Stomach (tissue), 9 donors: ENCODE measurements around the gene CBL. TPM values are rescaled to one million over a fixed set of nuclear protein-coding genes. Genes with fewer than 3 reads are reported as not detected.
"Not testable (repeated sequence)": the region's sequence is repeated elsewhere in the genome, so short reads cannot be mapped to it uniquely, and the experiment has no call there.

Source experiments
- DNase-seq, 2 donors: peaks; one replicate each; pipeline versions ENCODE4 v3.0.0 to v3.0.0-alpha.2; 2013 to 2019
- H3K27ac ChIP-seq, 5 donors: fragments of 200-600 bp in 4 of 5; sonication (generic) in 4 of 5; one replicate each; pipeline ENCODE4 v1.5.1; 2013 to 2019; ENCODE audit warnings: mild to moderate bottlenecking in 1 of 5, moderate library complexity in 1 of 5
- H3K27me3 ChIP-seq, 3 donors: fragments of 200-600 bp; sonication (generic); one replicate each; pipeline ENCODE4 v1.5.1; 2017 to 2019; ENCODE audit warnings: mixed run types in 1 of 3
- H3K36me3 ChIP-seq, 4 donors: fragments of 200-600 bp; sonication (generic); 1 replicate in 3 of 4; 2 replicates in 1 of 4; pipeline ENCODE4 v1.5.1; 2016 to 2019
- H3K4me1 ChIP-seq, 4 donors: fragments of 200-600 bp; sonication (generic); one replicate each; pipeline ENCODE4 v1.5.1; 2016 to 2019
- H3K4me3 ChIP-seq, 4 donors: fragments of 200-600 bp; sonication (generic) in 3 of 4; one replicate each; pipeline ENCODE4 v1.5.1; 2016 to 2019; ENCODE audit warnings: mild to moderate bottlenecking in 1 of 4
- H3K9me3 ChIP-seq, 4 donors: fragments of 200-600 bp; sonication (generic); one replicate each; pipeline ENCODE4 v1.5.1; 2016 to 2019
- EP300 ChIP-seq: sonication (generic); formaldehyde crosslinking; IDR thresholded peaks from one replicate; pipeline ENCODE4 v1.6.1; 2017; ENCODE audit warnings: antibody characterized with exemption
- POLR2A ChIP-seq, 4 donors: fragments of 450-650 bp; IDR thresholded peaks; one replicate each; pipeline ENCODE4 v1.6.1; 2016; ENCODE audit warnings: antibody characterized with exemption in 4 of 4, control low read depth in 2 of 4, mild to moderate bottlenecking in 1 of 4, moderate library complexity in 1 of 4
- POLR2AphosphoS5 ChIP-seq, 3 donors: sonication (generic); formaldehyde crosslinking; IDR thresholded peaks; one replicate each; pipeline ENCODE4 v1.6.1; 2016; ENCODE audit warnings: antibody characterized with exemption in 3 of 3
- WGBS, 5 donors: extraction: QIAGEN DNeasy Blood & Tissue Kit in 3 of 5; methylation state at CpG; one replicate each; pipeline versions ENCODE4 v1.1.5 to v1.1.7; 2013 to 2018; 5-methylcytosine and 5-hydroxymethylcytosine counted together
- intact Hi-C: fragments of 100-400 bp; cut with DNase I; formaldehyde crosslinking; loops from one replicate; pipeline ENCODE4 v1.15.1; 2023; ENCODE audit warnings: low total_unique reads
- polyA plus RNA-seq, 3 donors: library from polyadenylated mRNA; stranded (reverse); fragments of 200-250 nt; gene quantifications; one replicate each; pipeline ENCODE4 v1.2.3, GENCODE V29; 2013
- total RNA-seq, 5 donors: library from RNA; depleted of rRNA; stranded (reverse); fragments of >200 nt; gene quantifications; one replicate each; pipeline versions ENCODE4 v1.1.0 to v1.2.3, GENCODE V29; 2014 to 2016
- TF ChIP-seq, protein P1 (sequence below), 7 experiments: fragments of 450-650 bp in 4 of 7; fragments of 200-600 bp in 3 of 7; sonication (generic) in 3 of 7; IDR thresholded peaks; one replicate each; pipeline ENCODE4 v1.5.1; 2016 to 2019; ENCODE audit warnings: antibody characterized with exemption in 7 of 7, control low read depth in 2 of 7, mild to moderate bottlenecking in 1 of 7
- donor health status: healthy with polysubstance abuse.
- donor health status: Bipolar disorder and iron deficiency.
- donor health status: healthy.

CBL gene
- total and polyA plus RNA-seq, 8 donors, result 1.4 to 13.8 (median 7.9) TPM

DNA sequence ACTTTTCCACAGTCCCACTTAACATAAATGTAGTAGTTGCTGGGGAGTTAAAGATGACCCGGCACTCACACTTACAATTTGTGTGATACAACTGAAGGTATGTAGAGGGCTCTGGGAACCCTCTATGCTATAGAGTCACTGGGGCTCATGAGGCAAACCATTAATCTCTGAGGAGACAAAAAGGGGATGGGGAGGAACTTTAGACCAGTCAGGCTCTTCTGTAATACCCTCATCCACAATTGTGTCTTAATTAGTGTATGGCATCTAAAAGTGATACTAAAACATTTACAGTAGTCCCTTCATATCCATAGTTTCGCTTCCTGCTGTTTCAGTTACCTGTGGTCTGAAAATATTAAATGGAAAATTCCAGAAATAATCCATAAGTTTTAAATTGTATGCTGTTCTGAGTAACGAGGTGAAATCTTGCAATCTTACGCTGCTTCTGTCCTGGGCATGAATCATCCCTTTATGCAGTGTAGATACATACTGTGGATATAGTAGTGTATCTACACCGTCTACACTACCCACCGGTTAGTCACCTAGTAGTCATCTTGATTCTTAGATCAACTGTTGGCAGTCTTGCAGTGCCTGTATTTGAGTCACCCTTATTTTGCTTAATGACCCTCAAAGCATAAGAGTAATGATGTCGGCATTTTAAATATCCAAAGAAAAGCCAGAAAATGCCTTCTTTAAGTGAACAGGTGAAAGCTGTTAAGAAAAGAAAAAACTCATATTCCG, 12.2 kb downstream of the CBL start:
- no peaks in the 10 kb centered on the region for H3K9me3 ChIP-seq
- H3K27me3 ChIP-seq, result no peaks in the 10 kb centered on the region
- intact Hi-C loops, result no loop called here
- no peak overlapping the region for H3K4me3 ChIP-seq
- 72 to 86% (median 80%) methylated on average over 8 of the region's 8 CpGs for WGBS, 5 donors
- no peak for TF ChIP-seq POLR2A (IDR thresholded peaks at IDR 0.05)
- TF ChIP-seq, protein P1, sequence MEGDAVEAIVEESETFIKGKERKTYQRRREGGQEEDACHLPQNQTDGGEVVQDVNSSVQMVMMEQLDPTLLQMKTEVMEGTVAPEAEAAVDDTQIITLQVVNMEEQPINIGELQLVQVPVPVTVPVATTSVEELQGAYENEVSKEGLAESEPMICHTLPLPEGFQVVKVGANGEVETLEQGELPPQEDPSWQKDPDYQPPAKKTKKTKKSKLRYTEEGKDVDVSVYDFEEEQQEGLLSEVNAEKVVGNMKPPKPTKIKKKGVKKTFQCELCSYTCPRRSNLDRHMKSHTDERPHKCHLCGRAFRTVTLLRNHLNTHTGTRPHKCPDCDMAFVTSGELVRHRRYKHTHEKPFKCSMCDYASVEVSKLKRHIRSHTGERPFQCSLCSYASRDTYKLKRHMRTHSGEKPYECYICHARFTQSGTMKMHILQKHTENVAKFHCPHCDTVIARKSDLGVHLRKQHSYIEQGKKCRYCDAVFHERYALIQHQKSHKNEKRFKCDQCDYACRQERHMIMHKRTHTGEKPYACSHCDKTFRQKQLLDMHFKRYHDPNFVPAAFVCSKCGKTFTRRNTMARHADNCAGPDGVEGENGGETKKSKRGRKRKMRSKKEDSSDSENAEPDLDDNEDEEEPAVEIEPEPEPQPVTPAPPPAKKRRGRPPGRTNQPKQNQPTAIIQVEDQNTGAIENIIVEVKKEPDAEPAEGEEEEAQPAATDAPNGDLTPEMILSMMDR (IDR thresholded peaks at IDR 0.05), result no peak
- TF ChIP-seq POLR2AphosphoS5 (IDR thresholded peaks at IDR 0.05), result peak in 1 of 3 donors; percentile 32
- H3K36me3 ChIP-seq, result no peaks in the 10 kb centered on the region
- peaks cover 7 to 68% (median 29%) of the 10 kb centered on the region in 4 donors for H3K4me1 ChIP-seq
- DNase-seq, result no peak
- H3K27ac ChIP-seq, result peak overlapping the region in 1 of 5 donors; percentile 19

DNA sequence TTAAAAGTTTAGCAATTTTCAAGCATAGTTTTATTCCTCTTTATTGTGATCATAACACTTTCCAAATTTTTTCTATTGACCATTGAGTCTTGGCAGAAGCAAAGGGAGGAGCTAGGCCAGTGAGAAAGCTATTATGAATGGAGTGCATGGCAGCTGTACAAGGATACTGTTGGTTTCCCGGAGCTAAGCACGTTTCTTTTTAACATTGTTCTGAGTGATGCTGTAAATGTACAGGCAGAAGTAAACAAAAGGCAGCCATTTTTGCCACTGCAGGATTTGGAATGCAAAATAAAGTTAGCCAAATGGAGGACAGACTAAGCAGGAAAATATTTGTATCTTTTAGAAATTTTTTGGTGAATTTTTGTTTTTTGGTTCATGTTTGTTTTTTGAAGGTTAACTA, 16.2 kb downstream of the CBL start:
- no peak overlapping the region for H3K4me3 ChIP-seq
- peaks cover 0 to 36% (median 12%) of the 10 kb centered on the region in 4 donors for H3K4me1 ChIP-seq
- H3K27ac ChIP-seq, result peak overlapping the region in 4 of 5 donors; percentile 13 to 52 (median 28)
- peak in 1 of 2 donors; percentile 82 for DNase-seq
- TF ChIP-seq POLR2AphosphoS5 (IDR thresholded peaks at IDR 0.05), result peak in 2 of 3 donors; percentile 24 to 50
- TF ChIP-seq EP300, result no peak
- TF ChIP-seq, protein P1 (IDR thresholded peaks at IDR 0.05), result no peak
- no peak for TF ChIP-seq POLR2A (IDR thresholded peaks at IDR 0.05)
- H3K27me3 ChIP-seq, result no peaks in the 10 kb centered on the region
- intact Hi-C loops, result no loop called here
- H3K36me3 ChIP-seq, result no peaks in the 10 kb centered on the region
- WGBS, 5 donors, result 9 to 15% (median 12%) methylated on average over 2 of the region's 2 CpGs
- H3K9me3 ChIP-seq, result no peaks in the 10 kb centered on the region

DNA sequence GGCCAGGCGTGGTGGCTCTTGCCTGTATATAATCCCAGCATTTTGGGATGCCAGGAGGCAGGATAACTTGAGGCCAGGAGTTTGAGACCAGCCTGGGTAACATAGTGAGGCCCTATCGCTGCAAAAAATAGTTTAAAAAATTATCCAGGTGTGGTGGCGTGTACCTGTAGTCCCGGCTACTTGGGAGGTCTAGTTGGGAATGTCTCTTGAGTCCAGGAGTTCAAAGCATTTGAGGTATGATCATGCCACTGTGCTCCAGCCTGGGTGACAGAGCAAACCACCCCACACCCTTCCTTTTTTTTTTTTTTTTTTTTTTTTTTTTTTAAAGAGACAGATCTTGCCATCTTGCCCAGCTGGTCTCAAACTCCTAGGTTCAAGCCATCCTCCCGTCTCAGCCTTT, 16.8 kb downstream of the CBL start:
- intact Hi-C loops, result no loop called here
- H3K27ac ChIP-seq, result peak overlapping the region in 4 of 5 donors; percentile 13 to 52 (median 28)
- WGBS, 5 donors, result 92 to 98% (median 96%) methylated on average over 5 of the region's 5 CpGs
- H3K27me3 ChIP-seq, result no peaks in the 10 kb centered on the region
- no peak for TF ChIP-seq POLR2AphosphoS5 (IDR thresholded peaks at IDR 0.05)
- TF ChIP-seq, protein P1 (IDR thresholded peaks at IDR 0.05), result no peak
- TF ChIP-seq EP300, result no peak
- no peak for TF ChIP-seq POLR2A (IDR thresholded peaks at IDR 0.05)
- no peak overlapping the region for H3K4me3 ChIP-seq
- H3K9me3 ChIP-seq, result no peaks in the 10 kb centered on the region
- peaks cover 0 to 30% (median 11%) of the 10 kb centered on the region in 4 donors for H3K4me1 ChIP-seq
- DNase-seq, result no peak
- H3K36me3 ChIP-seq, result no peaks in the 10 kb centered on the region

DNA sequence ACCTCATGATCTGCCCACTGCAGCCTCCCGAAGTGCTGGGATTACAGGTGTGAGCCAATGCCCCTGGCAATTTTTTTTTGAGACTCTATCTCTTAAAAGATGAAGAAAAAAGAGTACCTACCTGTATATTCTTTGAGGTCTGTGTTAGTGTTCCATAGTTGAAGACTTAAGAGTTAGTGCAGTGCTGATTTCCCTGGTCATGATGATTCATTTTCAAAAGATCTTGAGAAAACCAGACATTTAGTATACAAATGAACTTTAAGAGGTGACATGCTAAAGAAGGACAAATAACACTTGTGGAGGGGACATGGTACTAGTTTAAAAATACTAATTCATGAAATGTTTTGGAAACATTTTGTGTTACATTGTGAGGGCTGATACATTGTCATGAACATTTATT, 17.7 kb downstream of the CBL start:
- WGBS, 5 donors, result 81 to 100% (median 89%) methylated on average over 1 of the region's 1 CpG
- TF ChIP-seq, protein P1 (IDR thresholded peaks at IDR 0.05), result no peak
- TF ChIP-seq POLR2A (IDR thresholded peaks at IDR 0.05) (no peak), EP300 (no peak), POLR2AphosphoS5 (IDR thresholded peaks at IDR 0.05) (no peak)
- H3K9me3 ChIP-seq, result no peaks in the 10 kb centered on the region
- no peaks in the 10 kb centered on the region for H3K27me3 ChIP-seq
- intact Hi-C loops, result no loop called here
- no peaks in the 10 kb centered on the region for H3K36me3 ChIP-seq
- DNase-seq, result no peak
- H3K4me3 ChIP-seq, result no peak overlapping the region
- peaks cover 0 to 26% (median 12%) of the 10 kb centered on the region in 4 donors for H3K4me1 ChIP-seq
- H3K27ac ChIP-seq, result no peak overlapping the region

DNA sequence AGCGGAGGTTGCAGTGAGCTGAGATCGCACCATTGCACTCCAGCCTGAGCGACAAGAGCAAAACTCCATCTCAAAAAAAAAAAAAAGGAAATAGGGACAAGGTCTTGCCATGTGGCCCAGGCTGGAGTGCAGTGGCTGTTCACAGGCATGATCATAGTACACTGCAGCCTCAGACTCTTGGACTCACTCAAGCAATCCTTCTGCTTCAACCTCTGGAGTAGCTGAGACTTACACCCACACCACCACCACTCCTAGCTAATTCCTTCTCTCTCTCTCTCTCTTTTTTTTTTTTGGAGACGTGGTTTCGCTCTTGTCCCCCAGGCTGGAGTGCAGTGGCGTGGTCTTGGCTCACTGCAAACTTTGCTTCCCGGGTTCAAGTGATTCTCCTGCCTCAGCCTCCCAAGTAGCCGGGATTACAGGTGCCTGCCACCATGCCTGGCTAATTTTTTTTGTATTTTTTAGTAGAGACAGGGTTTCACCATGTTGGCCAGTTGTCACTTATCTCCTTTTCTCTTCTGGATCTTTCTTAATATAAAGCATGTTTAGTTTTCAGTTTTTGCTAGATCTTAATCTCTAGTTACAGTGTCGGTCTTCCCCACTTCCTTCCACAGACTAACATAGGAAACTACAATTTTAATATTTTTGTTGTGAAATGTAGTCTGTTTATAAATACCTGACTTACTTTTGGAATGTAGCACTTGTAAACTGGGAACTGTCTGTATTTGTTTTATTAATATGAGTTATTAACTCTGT, 22.6 kb downstream of the CBL start:
- intact Hi-C loops, H3K27ac ChIP-seq, H3K27me3 ChIP-seq, H3K4me3 ChIP-seq, DNase-seq, H3K9me3 ChIP-seq: not testable (repeated sequence)
- 74 to 94% (median 88%) methylated on average over 9 of the region's 9 CpGs for WGBS, 5 donors
- H3K4me1 ChIP-seq, result peaks cover 0 to 15% (median 5%) of the 10 kb centered on the region in 4 donors
- peaks cover 8 to 15% (median 14%) of the 10 kb centered on the region in 4 donors for H3K36me3 ChIP-seq
